Activated CD8-positive, alpha-beta memory T cell treated with anti-CD3 and anti-CD28 coated beads, Interleukin-2, amount 50 U/mL, for 24 hours (primary cell): ENCODE data around the gene EGFR.

Experiments
- DNase-seq: peaks from one replicate; pipeline ENCODE4 v3.0.0-alpha.2; 2020; ENCODE audit errors: extremely low read depth

The EGFR gene

DNA sequence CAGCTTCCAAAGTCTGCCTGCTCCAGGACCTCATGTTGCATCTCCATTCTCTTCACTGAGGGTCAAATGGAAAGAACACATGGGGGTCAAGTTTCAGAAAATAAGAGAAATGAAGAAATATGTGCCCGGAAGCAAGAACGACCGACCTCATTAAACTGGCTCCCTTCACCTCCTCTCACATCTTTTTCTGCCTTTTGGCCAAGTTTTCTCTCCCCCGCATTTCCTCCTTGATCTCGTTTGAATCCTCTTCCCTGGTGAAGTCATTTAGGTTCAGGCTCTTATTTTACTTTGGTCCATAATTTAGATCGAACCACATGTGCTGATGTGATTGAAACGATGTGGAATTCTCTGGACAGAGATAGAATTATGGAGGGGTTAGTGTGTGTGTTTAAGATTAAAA is 44.2 kb downstream of the EGFR start:
- DNase-seq = no peak

DNA sequence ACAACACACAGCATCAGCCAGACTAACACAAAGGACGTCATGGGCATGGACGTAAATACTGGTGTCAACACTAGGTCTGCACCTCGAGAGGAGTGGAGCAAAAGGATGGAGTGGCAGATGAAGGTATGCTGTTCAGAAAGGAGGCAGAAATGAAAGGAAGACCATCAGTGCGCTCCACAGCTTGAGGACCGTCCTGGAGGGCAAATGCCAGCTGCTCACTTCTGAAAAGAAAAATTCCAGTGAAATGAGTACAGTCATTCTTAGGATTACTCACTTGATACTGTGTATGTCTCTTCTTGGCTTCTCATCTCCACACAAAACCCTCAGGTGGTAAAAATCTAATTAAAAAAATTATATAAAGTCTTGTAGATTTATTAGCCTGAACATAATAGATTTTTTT is 44.8 kb downstream of the EGFR start:
- no peak for DNase-seq

DNA sequence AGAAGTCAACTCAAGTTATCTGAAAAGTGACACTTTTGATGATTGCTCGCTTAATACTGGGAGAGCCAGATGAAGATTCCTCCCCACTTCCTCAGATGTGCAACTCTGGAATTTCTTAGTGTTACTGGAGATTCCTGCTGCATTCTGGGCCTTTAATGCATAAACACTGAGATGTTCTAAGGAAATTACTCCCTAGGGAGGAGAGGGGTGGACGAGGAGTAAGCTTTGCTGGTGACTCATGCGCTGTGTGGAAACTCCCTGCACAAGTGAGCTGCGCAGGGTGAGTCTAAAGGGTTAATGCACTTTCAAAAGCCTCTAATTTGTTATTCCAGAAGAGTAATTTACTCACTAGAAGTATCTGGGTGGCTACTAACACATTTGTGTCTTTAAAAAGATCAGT is 46.3 kb downstream of the EGFR start:
- no peak for DNase-seq

DNA sequence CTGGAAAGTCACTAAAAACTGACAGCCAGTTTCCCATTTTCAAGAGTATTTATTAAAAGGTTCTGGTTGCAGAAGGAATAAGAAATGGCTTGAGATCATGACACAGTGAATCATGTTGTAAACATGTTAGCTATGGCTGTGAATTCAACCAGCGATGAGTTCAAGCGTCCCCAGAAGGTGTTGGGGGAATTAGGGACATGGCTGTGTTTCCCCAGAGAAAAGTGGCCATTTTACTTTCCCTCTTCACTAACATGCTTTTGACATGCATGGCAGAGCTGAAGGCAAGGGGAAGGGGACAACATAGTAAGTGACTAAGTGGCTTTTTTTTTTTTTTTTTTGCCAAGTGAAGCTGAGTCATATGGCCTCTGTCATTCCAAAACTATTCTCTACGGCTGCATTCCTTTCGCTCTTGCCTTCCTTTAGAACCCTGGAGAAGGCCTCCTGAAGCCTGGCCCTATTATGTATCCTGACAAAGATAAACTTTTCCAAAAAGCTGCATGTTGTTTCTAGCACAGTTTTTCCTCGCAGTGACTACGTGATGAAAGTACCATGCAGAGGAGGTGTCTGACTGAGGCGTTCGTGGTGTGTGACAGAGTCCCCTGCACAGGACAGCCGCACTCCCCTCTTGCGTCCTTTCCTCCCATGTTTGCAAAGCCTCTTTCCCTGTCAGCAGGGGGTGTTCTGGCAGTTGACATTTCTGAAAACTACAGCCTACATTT is 46.9 kb downstream of the EGFR start:
- DNase-seq = no peak

DNA sequence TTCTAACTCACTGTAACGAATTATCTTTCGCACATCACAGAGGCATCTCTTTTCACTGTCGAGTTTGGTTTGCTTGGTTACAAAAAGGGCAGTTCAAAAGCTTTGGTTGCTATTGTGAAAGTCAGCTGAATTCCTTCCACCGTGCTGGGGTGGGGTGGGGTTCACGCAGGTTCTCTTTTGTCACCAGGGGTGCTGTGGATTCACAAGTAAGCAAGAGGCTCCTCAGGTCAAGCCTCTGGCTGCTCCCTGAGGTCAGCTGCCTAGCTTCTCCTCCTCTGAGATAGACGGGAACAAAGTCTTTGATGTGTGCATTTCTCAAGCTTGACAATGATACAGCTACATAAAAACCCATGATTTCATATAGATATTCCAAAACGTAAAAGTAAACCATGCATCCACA is 47.7 kb downstream of the EGFR start:
- DNase-seq = no peak

DNA sequence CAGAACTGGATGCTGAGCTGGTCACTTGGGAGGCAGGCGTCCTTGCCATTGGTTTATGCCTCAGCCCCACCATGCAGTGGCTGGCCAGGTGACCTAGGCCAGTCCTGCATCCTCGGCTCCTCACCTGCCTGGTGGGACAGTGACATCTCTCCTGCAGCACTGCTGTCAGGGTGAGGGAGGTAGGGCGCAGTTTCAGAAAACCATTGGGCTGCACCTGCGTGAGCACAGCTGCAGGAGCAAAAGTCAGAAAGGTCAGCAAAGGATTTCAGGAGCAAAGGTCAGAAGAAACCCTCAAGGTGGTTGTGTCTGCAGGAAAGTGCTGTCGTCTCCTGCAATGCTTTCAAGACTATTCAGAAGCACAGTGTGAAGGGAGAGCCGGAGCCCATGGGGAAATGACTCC is 48.1 kb downstream of the EGFR start:
- no peak for DNase-seq

DNA sequence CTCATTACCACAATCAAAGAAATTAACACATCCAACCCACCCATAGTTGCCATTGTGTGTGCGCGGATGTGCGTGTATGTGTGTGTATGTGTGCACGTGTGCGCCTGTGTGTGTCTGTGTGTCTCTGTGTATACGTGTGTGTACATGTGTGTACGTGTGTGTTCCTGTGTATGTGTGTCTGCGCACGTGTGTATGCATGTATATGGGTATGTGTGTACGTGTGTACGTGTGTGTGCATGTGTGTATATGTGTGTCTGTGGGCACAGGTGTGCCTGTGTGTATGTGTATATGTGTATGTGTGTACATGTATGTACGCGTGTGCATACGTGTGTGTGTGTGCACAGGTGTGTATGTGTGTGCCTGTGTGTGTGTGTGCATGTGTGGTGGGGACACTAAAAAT is 48.9 kb downstream of the EGFR start:
- no peak for DNase-seq

DNA sequence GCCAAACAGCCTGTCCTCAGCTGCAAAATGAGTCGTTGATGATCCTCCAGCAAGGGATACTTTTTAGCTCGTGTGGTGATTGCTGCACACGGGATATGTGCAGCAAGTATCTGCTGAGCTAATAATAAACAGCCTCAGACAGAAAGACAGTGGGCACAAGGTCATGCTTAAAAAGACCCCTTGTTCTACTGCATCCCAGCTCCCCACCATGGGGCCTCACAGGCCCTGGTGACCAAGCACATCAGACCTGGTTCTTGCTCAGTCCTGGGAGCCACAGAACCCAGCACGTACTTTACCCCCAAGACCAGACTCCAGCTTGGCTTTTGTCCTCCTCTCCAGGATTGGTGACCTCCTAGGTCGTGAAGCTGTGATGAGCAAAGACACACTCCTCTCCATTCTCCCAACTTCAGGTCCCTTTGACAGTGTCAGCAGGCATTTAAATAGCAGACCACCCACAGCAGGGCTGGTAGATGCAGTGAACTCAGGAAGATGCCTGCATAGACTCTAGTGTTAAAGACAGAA is 50.5 kb downstream of the EGFR start:
- DNase-seq = no peak

DNA sequence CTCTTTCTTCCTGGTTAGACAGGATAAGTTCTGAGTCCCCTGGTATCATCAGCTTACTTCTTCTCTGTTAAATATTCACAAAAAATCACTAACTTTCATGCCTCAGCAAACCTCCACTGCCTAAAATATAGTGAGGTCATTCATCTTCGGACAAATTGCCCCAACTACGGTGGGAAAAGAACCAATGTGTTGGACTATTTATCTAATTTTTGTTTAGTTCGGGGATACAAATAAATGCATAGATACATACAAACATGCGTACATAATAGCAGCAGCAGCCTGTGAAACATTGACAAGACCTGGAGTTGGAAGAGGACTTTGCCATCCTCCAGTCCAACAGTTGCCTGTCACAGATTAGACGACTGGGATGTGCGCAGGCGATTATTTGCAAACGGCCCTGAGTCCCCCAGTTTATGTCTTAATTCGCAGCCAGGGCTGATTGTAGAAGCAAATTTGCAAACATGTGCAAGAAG is 51.5 kb downstream of the EGFR start:
- no peak for DNase-seq

DNA sequence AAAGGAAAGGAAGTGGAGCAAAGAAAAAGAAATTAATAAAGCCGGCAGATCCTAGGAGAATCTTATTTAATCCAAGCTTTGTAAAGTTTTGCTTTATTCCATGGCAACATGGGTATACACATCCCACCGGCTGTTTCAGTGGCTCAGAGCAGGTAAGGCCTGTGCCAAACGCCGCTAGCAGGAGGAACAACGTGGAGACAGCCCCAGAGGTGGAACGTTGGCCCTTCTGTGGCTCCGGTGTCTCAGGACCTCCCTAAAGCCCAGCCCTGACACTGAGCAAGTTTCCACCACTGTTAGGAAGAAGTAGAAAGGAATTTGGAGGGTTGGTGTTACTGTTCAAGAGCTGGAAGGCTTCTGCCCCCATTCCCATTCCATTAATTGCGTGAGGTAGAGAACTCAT is 52.0 kb downstream of the EGFR start:
- no peak for DNase-seq

DNA sequence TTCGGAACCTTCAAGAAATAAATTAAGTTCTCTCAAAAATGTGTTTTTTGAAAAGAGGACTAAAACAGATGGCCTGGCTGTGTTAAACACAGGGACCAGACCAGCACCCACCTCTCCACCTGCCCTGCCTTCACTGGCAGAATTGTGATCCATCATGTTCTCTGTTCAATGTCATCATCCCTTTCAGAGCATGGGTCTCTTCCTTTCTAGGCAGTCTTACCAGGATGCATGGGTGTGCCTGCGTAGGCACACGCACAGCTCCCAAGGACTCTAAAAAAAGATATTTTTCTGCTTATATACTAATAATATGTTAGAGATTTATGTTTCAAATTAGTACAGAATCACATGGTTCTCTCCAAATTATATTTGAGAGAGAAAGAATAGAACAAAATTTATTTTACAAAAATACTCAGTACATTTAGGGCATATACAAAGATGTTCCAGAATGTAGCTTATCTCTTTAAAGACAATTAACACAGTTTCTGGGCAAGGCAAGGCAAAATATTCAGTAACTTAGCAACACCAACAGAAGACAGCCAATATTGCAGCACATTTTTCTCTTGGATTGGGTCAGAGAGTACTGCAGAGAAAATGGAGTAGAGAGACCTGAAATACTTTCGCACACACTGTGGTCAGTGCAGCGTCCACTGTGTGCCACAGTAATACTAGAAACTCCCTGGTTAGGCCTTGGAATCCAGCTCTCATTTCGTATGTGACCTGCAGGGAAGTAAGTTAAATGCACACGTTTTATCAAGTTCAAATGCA is 52.8 kb downstream of the EGFR start:
- no peak for DNase-seq

DNA sequence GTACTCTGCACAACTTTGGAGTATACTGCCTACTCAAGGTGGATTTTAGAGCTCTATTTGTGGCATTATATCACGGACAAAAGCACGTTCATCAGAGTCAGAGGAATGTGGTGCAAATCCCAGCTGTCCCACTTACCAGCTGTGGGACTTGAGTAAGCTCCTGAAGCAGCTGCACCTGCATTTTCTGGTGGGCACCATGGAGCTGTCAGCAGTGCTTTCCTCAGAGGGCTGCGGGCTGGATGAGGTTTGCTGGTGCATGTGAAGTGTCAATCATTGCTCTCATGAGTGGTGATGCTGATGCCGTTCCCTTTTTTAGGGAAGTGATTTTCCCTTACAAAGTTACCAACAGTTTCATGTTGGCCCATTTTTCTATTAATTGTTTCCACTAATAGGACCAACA is 53.4 kb downstream of the EGFR start:
- no peak for DNase-seq

DNA sequence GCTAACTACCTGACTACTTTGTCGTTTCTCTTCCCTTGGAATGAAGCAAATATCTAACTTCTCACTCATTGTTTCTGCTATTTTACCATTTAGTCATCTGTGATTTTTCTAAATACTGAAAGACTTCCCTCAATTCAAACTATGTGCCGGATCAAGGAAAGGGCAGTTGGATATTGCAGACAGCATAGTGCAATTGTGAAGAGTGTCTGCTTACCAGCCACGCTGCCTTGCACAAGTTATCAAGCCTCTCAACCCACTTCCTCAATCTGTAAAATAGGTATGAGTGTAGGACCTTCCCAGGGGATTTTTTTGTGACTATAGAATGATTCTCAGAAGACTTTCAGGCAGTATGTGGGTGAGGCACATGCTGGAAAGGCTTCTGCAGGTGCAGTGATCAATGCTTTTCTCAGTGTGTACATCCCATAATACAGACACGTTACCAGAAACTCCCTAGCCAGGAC is 54.3 kb downstream of the EGFR start:
- no peak for DNase-seq

DNA sequence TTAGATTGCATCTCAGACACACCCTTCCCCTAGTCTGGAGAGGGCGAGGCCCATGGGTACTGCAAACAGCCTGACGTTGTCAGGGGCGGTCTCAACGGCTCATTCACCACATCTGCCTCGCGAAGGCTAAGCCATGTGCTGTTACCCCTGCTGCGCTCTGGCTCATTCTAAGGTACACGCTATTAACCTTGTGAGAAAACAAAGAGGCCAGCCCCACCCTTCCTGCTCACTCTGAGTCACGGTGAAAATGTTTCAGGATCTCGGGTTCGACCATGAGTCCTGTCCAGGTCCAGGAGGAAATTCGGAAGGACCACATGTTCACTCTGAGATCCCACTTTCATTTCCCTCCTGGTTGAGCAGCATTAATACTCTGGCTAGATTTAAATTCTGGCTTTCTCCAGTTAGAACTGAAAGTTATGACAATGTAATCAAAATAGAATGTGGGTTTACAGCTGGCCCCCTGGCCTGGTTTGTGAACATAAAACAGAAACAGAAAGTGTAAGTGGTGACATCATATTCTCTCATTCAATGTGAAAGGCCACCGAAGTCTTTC is 55.2 kb downstream of the EGFR start:
- no peak for DNase-seq

DNA sequence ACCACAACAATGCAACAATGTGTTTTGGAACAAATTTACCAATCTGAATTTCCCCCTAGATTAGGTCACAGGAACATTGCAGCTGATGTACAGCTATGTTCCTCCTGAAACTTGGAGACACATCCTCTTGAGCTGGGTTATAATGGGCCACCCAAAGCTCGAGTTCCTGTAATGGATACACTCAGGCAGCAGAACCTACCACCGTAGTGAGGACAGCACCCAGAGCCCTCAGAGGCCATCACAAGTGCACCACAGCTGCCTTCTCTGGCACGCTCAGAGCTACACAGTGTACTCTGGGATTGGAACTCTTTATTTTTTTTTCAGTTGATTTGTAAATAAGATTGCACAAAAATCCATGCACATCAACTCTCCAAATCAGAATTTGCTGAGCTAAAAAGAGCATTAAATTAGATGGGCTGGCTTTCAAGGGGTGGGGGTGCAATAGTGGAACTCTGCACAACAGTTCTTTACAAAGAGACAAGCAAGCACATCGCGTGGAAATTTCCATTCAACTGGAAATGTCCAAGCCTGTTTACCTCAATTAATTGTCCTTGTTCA is 56.7 kb downstream of the EGFR start:
- no peak for DNase-seq

DNA sequence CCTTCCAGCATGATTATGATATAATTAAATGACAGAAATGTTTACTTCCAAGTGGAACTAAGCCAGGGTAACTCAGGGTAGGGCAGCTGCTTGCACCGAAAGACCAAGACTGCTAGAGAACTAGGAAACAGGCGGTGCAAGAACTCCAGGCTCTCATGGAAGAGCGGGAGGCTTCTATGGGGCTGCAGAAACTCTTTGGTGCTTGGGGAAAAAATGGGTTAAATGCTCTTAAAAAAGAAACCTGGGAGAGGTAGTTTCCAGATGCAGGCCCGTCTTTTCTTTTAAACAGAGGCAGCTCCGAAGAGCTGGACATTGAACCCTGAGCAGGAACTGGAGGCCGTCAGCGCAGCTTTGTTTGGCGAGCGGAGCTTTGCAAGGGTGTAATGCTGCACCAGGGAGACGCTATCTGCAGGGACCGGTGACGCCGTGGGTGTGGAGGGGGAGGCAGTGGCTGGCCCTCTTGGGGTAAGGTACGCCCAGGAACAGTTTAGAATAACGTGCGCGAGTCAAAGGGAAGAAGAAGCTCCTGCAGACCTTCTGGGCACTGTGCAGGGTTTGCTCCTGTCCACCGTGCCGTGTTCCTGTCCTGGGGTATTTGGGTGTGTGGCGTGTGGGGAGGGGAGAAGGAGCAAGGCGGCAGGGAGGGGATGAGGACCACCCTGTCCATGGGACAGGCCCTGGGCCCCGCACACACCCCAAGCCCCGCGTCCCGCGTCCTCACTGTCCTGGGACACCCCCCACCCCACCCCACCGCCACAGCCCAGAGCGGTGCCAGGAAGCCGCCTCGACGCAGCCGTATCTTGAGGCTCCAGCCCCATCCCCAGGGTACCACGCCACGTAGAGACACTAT is 59.0 kb downstream of the EGFR start:
- DNase-seq = no peak

DNA sequence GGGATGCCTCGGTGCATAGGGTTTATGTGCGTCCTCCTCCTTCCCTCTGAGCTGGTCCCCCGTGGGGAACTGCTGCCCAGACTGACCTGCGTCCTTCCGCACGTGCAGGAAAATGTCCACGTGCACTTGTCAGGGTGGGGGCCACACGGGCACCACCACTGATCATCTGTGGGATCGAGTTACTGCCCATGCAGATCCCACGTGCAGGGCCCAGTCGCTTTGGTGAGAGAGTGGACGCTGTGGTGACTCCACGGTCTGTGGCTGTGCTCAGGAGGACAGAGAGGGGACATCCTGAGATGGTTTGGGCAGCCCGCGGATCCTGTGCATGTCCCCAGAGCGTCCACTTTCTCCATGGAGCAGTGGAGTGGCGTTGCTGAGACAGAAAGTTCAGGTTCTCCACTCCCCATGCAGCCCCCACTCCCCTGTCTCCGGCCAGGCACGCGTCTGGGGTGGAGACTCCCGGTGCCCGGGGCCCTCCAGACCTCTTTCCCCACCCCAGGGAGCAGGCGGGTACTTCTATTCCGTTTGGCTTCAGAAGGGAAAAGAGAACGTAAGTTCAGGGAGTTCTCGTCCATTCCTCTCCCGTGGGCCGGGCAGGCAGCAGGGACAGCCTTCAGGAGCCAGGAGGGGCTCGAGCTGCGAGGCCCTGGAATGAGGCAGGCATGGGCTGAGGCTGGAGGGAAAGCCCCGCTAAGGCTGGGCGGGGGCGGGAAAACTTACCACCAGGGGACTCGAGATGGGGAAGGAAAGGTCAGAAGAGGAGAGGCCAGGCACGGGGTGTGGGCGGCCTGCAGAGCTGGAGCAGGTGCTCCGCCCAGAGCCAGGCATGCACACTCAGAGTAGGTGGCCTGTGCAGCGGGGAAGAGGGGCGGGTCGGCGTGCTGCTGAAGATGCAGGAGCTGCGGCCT is 59.9 kb downstream of the EGFR start:
- DNase-seq = no peak

DNA sequence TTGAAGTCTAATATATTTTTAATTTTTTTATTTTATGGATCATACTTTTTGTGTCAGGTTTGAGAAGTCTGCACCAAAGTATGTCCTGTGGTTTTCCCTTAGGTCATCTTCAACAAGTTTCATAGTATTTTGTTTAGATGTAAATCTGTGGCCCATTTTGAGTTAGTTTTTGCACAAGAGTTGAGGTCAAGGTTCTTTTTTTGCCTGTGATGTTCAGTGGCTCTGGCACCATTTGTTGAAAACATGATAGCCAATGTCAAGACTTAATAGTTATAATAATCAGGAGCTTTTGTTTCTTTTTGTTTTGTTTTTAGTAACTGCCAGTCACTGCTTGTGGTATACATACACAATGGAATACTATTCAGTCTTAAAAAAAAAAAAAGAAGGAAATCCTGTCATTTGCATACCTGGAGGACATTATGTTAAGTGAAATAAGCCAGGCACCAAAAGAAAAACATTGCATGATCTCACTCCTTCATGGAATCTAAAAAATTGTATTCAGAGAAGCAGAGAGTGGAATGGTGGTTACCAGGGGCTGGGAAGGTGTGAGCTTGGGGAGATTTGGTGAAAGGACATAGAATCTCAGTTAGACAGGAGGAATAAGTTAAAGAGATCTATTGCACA is 61.3 kb downstream of the EGFR start:
- DNase-seq = no peak

DNA sequence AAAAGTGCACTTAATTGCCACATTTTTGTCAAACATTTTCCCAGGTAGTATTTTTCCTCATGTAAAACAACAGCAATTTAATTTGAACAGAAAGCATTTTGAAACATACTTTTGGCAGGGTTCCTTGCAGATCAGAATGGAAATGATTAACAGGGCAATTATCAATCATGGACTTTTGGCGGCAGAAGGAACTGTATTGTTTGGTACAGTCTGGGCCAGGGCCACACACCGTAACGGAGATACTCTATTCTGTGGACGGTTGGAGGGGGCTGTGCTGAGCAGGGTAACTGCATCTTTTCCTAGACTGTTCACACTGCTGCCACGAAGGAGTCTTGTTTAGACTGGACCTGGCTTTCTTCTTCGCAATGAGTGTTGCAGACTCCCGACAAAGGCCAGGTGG is 62.3 kb downstream of the EGFR start:
- DNase-seq = no peak
